Osteoblast (primary cell): ENCODE data around the gene NIT2. TPM values are rescaled to one million over a fixed set of nuclear protein-coding genes. Genes with fewer than 3 reads are reported as not detected.

ENCODE experiments used
- DNase-seq: peaks from one replicate; pipeline ENCODE4 v3.0.0; 2011; ENCODE audit warnings: low spot score, mixed read lengths; ENCODE audit not compliant: insufficient read length; ENCODE audit errors: missing footprints
- H2AFZ ChIP-seq: 2 replicates; pipeline ENCODE4 v1.6.0; 2011; ENCODE audit warnings: mild to moderate bottlenecking, low read length
- H3K27ac ChIP-seq: 2 replicates; pipeline ENCODE4 v1.5.1; 2011; ENCODE audit warnings: mild to moderate bottlenecking, low read depth, low read length, moderate library complexity
- H3K27me3 ChIP-seq: 2 replicates; pipeline ENCODE4 v1.6.0; 2012; ENCODE audit warnings: mild to moderate bottlenecking, control low read depth, inconsistent platforms, low read length, moderate library complexity; ENCODE audit not compliant: insufficient read depth
- H3K36me3 ChIP-seq: 2 replicates; pipeline ENCODE4 v1.5.1; 2011; ENCODE audit warnings: mild to moderate bottlenecking, low read length, control low read depth, moderate library complexity; ENCODE audit not compliant: insufficient read depth
- H3K4me1 ChIP-seq: 2 replicates; pipeline ENCODE4 v1.5.1; 2011; ENCODE audit warnings: mild to moderate bottlenecking, low read length, control low read depth, moderate library complexity; ENCODE audit not compliant: insufficient read depth
- H3K4me2 ChIP-seq: 2 replicates; pipeline ENCODE4 v1.6.0; 2011; ENCODE audit warnings: mild to moderate bottlenecking, low read length; ENCODE audit not compliant: insufficient read depth
- H3K4me3 ChIP-seq: fragments of 200-600 bp; sonication (generic); 3 replicates; pipeline ENCODE4 v1.5.1; 2012; ENCODE audit warnings: mild to moderate bottlenecking, low read length, inconsistent platforms; ENCODE audit not compliant: insufficient read depth
- H3K79me2 ChIP-seq: 2 replicates; pipeline ENCODE4 v1.6.0; 2012; ENCODE audit warnings: mild to moderate bottlenecking, low read length, control low read depth, inconsistent platforms; ENCODE audit not compliant: insufficient read depth
- H3K9me3 ChIP-seq: 2 replicates; pipeline ENCODE4 v1.5.1; 2011; ENCODE audit warnings: low read depth, low read length, control low read depth
- H4K20me1 ChIP-seq: 2 replicates; pipeline ENCODE4 v1.6.0; 2012; ENCODE audit warnings: mild to moderate bottlenecking, low read length, control low read depth; ENCODE audit not compliant: insufficient read depth
- CTCF ChIP-seq: IDR thresholded peaks from 2 replicates; pipeline ENCODE4 v1.5.1; 2011; ENCODE audit warnings: mild to moderate bottlenecking, low read depth, low read length, moderate library complexity; ENCODE audit errors: extremely low read depth
- total RNA-seq: library from RNA; depleted of rRNA; stranded (reverse); fragments of >200 nt; gene quantifications from 2 replicates; pipeline ENCODE4 v1.2.3, GENCODE V29; 2012

NIT2 gene
- total RNA-seq, 1 donor, result 18.1 TPM

- H3K79me2 ChIP-seq, result peaks cover 6% of the 10 kb centered on the region
- H3K36me3 ChIP-seq, result peaks cover 17% of the 10 kb centered on the region
- TF ChIP-seq CTCF, result no peak
- H3K4me1 ChIP-seq, result peaks cover 5% of the 10 kb centered on the region
- no peak overlapping the region for H2AFZ ChIP-seq
- H3K4me2 ChIP-seq, result no peak overlapping the region
- no peak overlapping the region for H3K27ac ChIP-seq
- H3K9me3 ChIP-seq, result no peaks in the 10 kb centered on the region
- no peaks in the 10 kb centered on the region for H4K20me1 ChIP-seq
- no peaks in the 10 kb centered on the region for H3K27me3 ChIP-seq
- H3K4me3 ChIP-seq, result no peak overlapping the region
- no peak for DNase-seq
These were observed 4.6 kb upstream of the NIT2 start for GRCh38 chr3:100329800-100330489.

DNA sequence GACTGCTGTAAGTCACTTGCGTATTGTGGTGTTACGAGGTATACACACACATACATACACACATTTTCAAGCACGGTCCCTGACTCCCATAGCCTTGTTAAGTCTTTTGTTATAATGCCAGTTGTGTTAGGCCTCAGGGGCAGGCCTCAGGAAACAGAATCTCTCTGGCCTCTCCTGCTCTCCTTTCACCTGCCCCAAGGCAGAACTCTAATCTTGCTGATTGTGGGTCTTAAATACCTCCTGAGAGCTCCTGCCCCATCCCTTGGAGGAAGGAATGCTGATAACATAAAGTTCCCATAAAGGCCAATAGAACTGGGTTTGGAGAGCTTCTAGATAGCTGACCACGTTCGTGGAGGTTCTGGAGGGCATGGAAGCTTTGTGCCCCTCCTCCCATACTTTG is 3.9 kb upstream of the NIT2 start:
- Histone ChIP-seq H4K20me1 (no peaks in the 10 kb centered on the region), H3K4me3 (no peak overlapping the region), H3K9me3 (no peaks in the 10 kb centered on the region), H3K36me3 (peaks cover 11% of the 10 kb centered on the region), H2AFZ (no peak overlapping the region), H3K27me3 (no peaks in the 10 kb centered on the region), H3K27ac (no peak overlapping the region), H3K79me2 (peaks cover 13% of the 10 kb centered on the region), H3K4me1 (peaks cover 11% of the 10 kb centered on the region), H3K4me2 (no peak overlapping the region)
- TF ChIP-seq CTCF, result no peak
- DNase-seq, result no peak

GRCh38 chr3:100331660-100332059 is 2.9 kb upstream of the NIT2 start:
- no peak for DNase-seq
- Histone ChIP-seq H4K20me1 (no peaks in the 10 kb centered on the region), H3K79me2 (peaks cover 17% of the 10 kb centered on the region), H3K9me3 (no peaks in the 10 kb centered on the region), H3K36me3 (peaks cover 5% of the 10 kb centered on the region), H3K27ac (no peak overlapping the region), H3K4me2 (no peak overlapping the region), H3K4me1 (peaks cover 11% of the 10 kb centered on the region), H3K4me3 (no peak overlapping the region), H3K27me3 (no peaks in the 10 kb centered on the region), H2AFZ (no peak overlapping the region)
- TF ChIP-seq CTCF, result no peak

DNA sequence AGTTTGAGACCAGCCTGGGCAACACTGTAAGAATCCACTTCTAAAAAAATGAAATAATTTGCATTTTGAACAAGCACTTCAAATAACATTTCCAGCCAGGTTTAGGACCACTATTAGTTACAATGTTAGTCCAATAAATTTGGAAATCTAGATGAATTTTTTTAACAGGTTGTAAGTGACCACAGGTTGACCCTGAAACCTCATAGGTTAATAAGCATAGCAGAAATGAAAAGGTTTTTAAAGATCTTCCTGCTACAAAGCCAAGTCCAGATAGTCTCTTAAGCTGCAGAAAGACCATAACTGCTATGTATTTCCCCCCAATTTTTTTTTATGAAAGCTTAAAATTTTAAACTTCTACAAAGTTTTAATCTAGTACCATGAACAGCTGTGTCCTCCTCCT is 1.5 kb upstream of the NIT2 start:
- Histone ChIP-seq H3K27ac (no peak overlapping the region), H3K27me3 (no peaks in the 10 kb centered on the region), H2AFZ (no peak overlapping the region), H3K4me1 (peaks cover 11% of the 10 kb centered on the region), H3K9me3 (no peaks in the 10 kb centered on the region), H3K4me2 (no peak overlapping the region), H3K36me3 (no peaks in the 10 kb centered on the region), H3K79me2 (peaks cover 17% of the 10 kb centered on the region), H4K20me1 (no peaks in the 10 kb centered on the region), H3K4me3 (no peak overlapping the region)
- DNase-seq, result no peak
- TF ChIP-seq CTCF, result no peak
